GM08714 (cell line): Measurements from ENCODE around the gene PLPP7.
"Not testable (repeated sequence)": the region's sequence is repeated elsewhere in the genome, so short reads cannot be mapped to it uniquely, and the experiment has no call there.

ENCODE experiments used
- H3K4me3 ChIP-seq: fragments of 200-500 bp; sonication (Bioruptor generic); 2 replicates; pipeline ENCODE4 v1.5.1; 2014; ENCODE audit warnings: mild to moderate bottlenecking, low read length, inconsistent platforms
- ZNF274 ChIP-seq: IDR thresholded peaks from 2 replicates; pipeline ENCODE4 v1.6.1; 2012; ENCODE audit warnings: mild to moderate bottlenecking, low read depth, low read length

The PLPP7 gene

DNA sequence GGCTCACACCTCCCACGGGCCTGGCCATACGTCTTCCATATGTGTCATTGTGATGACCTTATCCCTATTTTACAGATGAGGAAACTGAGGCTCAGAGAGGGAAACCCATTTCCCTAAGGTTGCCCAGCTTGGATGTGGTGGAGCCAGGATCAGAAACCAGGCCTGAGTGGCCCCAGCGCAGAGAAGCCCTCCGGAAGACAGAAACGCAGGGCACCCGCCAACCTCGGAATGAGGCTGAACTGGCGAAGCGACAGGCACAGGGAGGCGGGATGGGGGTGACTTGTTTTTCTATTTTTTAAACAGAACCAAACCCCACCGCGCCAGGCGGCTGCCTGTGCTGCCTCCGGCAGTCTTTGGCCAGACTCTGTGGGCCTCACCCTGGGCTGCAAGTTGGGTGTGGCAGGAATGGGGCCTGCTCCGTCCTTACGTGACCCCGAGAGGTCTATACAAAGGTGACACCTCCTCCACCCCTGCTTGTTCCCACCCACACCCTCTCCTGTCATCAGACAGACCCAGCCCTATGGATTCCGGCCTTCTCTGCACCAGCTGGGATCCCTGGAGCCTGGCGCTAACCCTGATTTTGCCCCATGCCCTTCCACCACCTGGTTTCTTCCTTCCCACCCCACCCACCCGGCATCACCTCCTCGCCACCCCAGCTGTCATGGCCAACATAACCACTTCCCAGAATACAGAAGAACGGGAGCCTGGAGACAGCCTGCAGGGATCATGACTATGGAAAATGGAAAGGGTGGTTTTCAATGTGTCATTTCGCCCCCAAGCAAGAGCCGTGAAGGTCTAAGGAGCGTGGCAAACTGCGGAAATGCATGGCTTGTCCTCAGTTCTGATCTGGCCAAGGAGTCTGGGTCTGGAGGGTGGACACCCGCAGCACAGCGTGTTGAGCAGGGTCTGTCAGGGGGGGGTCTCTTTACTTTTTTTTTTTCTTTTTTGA lies 23.6 kb downstream of the PLPP7 start:
- no peak for TF ChIP-seq ZNF274
- H3K4me3 ChIP-seq: no peak overlapping the region

GRCh38 chr9:131318231-131319085 lies 28.9 kb downstream of the PLPP7 start:
- H3K4me3 ChIP-seq: no peak overlapping the region
- TF ChIP-seq ZNF274: no peak

GRCh38 chr9:131319486-131319885 lies 30.0 kb downstream of the PLPP7 start:
- H3K4me3 ChIP-seq: no peak overlapping the region
- no peak for TF ChIP-seq ZNF274

- no peak for TF ChIP-seq ZNF274
- H3K4me3 ChIP-seq: no peak overlapping the region
Observed at GRCh38 chr9:131320031-131320685, 30.6 kb downstream of the PLPP7 start.

GRCh38 chr9:131323629-131324028 lies 34.1 kb downstream of the PLPP7 start:
- H3K4me3 ChIP-seq: no peak overlapping the region
- no peak for TF ChIP-seq ZNF274

DNA sequence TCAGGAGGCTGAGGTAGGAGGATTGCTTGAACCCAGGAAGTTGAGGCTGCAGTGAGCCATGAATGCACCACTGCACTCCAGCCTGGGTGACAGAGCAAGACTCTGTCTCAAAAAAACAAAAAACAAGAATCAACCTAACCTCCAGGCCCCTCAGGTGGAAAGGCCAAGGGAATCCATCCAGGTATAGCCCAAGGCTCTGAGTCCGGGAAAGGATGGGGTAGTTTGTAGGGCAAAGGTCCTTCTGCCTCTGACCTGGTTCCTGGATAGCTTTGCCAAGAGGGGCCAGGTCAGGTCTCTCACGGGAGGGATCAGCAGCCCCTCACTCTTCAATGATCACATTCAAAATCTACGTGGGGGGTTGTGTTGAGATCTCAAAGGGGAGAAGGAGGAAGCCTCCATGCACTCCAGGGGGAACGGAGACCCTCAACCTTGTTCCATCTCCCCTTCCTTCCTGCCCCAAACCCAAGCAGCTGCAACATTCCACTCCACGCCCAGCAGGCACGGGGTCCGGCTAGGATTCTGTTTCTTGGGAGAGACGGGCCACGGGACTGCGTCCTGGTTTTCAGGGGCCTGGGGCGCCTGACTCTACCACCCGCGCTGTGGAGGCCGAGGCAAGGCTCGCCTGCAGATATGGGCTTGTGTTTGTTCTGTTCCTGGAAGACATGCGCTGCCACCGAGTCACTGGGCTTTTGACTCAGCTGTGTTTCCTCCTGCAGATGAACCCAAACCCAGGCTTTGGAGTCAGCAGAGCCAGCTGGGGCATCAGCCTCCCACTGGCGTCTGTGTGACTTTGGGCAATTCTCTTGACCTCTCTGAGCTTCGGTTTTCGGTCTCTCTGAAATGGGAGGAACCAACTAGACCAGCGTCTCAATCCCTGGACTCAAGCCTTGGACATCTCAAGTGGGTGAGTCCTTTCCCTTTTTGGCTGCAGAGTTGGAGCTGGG lies 35.5 kb downstream of the PLPP7 start:
- TF ChIP-seq ZNF274: no peak

GRCh38 chr9:131329241-131329641 lies 39.7 kb downstream of the PLPP7 start:
- no peak for TF ChIP-seq ZNF274
- no peak overlapping the region for H3K4me3 ChIP-seq

More for the DNA sequence above, 35.5 kb downstream of the PLPP7 start:
- no peak overlapping the region for H3K4me3 ChIP-seq

GRCh38 chr9:131330814-131331600 lies 41.5 kb downstream of the PLPP7 start:
- no peak overlapping the region for H3K4me3 ChIP-seq
- TF ChIP-seq ZNF274: no peak

- not testable (repeated sequence) for H3K4me3 ChIP-seq
Observed at GRCh38 chr9:131331996-131332395, 42.5 kb downstream of the PLPP7 start.

DNA sequence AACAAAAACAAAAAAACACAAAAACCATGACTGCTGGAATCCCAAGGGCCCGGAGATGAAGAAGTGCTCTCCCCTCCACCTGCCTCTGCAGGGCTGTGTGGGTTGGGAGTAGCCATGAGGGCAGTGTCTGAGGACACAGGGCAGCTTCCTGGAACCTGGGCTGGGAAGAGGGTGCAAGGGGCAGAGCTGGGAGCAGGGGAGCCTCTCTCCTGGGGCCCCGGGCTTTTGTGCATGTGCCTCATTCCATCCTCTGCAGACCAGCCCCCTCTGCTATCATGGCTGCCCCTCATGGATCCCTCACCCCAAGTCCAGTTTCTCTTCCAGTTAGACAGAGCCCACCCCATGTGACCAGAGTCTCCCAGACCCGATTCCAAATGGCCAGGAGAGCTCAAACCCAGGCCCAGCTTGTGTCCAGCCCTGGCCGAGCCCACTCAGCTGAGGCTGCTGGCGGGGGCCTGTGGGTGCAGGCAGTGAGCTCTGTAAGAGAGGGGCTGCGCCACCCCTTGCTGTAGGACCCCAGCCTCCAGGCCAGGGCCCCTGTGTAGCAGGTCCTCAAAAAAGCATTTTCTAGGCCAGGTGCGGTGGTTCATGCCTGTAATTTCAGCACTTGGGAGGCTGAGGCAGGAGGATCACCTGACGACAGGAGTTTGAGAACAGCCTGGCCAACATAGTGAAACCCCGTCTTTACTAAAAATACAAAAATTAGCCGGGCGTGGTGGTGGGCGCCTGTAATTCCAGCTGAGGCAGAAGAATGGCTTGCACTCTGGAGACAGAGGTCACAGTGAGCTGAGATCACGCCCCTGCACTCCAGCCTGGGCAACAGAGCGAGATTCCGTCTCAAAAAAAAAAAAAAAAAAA lies 44.5 kb downstream of the PLPP7 start:
- no peak overlapping the region for H3K4me3 ChIP-seq
- no peak for TF ChIP-seq ZNF274

- TF ChIP-seq ZNF274: no peak
- H3K4me3 ChIP-seq: no peak overlapping the region
Observed at GRCh38 chr9:131334629-131335367, 45.3 kb downstream of the PLPP7 start.
